ENCODE results near the gene CCT2. TPM values are rescaled to one million over a fixed set of nuclear protein-coding genes. Genes with fewer than 3 reads are reported as not detected.
A peak's percentile ranks its signal among the peaks of the same experiment; 100 is the strongest.

Gene CCT2
- 490 and 511 TPM in 2 replicates for total RNA-seq

- H3K27me3 Mint-ChIP-seq = no peaks in the 10 kb centered on the region
- peaks cover 36% of the 10 kb centered on the region for H3K36me3 Mint-ChIP-seq (ENCODE audit: low read depth)
- intact Hi-C loops (cut with micrococcal nuclease) = loop anchor here (1.0 to 5.0 kb wide), 7 partner anchors 115 to 778 kb away; partner anchors contain the start of genes CNOT2, FRS2, MDM2 and RAB3IP
- no peaks in the 10 kb centered on the region for H3K9me3 Mint-ChIP-seq
- peaks cover 14% of the 10 kb centered on the region for H3K4me1 Mint-ChIP-seq
- peak; percentile 99 for DNase-seq
- H3K27ac Mint-ChIP-seq = peak within 1 kb of the TSS; percentile 99
- peak within 1 kb of the TSS; percentile 99 for H3K4me3 Mint-ChIP-seq
Measured at GRCh38 chr12:69585189-69586062, at the start of gene CCT2. CCT2 (plus strand) TSS chr12:69585459; CDS start chr12:69585522, 63 bp downstream.

GRCh38 chr12:69540987-69541386 lies 44.3 kb upstream of the CCT2 start:
- intact Hi-C loops (cut with micrococcal nuclease) = no loop called here
- H3K27ac Mint-ChIP-seq = no peak overlapping the region

GRCh38 chr12:69544087-69544486 lies 41.2 kb upstream of the CCT2 start:
- no peak for DNase-seq
- no peak overlapping the region for H3K4me3 Mint-ChIP-seq
- H3K9me3 Mint-ChIP-seq = peaks cover 13% of the 10 kb centered on the region
- intact Hi-C loops (cut with micrococcal nuclease) = no loop called here
- no peak overlapping the region for H3K27ac Mint-ChIP-seq
- peaks cover 21% of the 10 kb centered on the region for H3K36me3 Mint-ChIP-seq (ENCODE audit: low read depth)
- H3K4me1 Mint-ChIP-seq = peaks cover 7% of the 10 kb centered on the region
- H3K27me3 Mint-ChIP-seq = no peaks in the 10 kb centered on the region

More at GRCh38 chr12:69540987-69541386, 44.3 kb upstream of the CCT2 start:
- no peaks in the 10 kb centered on the region for H3K27me3 Mint-ChIP-seq
- DNase-seq = no peak
- H3K9me3 Mint-ChIP-seq = peaks cover 13% of the 10 kb centered on the region
- peaks cover 5% of the 10 kb centered on the region for H3K4me1 Mint-ChIP-seq
- H3K36me3 Mint-ChIP-seq (ENCODE audit: low read depth) = peaks cover 25% of the 10 kb centered on the region
- H3K4me3 Mint-ChIP-seq = no peak overlapping the region

- Mint-ChIP-seq H3K4me3 (no peak overlapping the region), H3K27ac (no peak overlapping the region), H3K27me3 (no peaks in the 10 kb centered on the region), H3K36me3 (ENCODE audit: low read depth) (peaks cover 21% of the 10 kb centered on the region), H3K4me1 (peaks cover 7% of the 10 kb centered on the region), H3K9me3 (peaks cover 13% of the 10 kb centered on the region)
- intact Hi-C loops (cut with micrococcal nuclease) = no loop called here
- no peak for DNase-seq
Measured at GRCh38 chr12:69545081-69545480, 40.2 kb upstream of the CCT2 start.

GRCh38 chr12:69546693-69547438 lies 38.4 kb upstream of the CCT2 start:
- H3K27ac Mint-ChIP-seq = no peak overlapping the region
- intact Hi-C loops (cut with micrococcal nuclease) = no loop called here
- H3K36me3 Mint-ChIP-seq (ENCODE audit: low read depth) = peaks cover 16% of the 10 kb centered on the region
- peaks cover 13% of the 10 kb centered on the region for H3K9me3 Mint-ChIP-seq
- no peak overlapping the region for H3K4me3 Mint-ChIP-seq
- H3K27me3 Mint-ChIP-seq = no peaks in the 10 kb centered on the region
- peaks cover 7% of the 10 kb centered on the region for H3K4me1 Mint-ChIP-seq
- DNase-seq = no peak

GRCh38 chr12:69548687-69549086 lies 36.6 kb upstream of the CCT2 start:
- no peak overlapping the region for H3K27ac Mint-ChIP-seq
- H3K27me3 Mint-ChIP-seq = no peaks in the 10 kb centered on the region
- peaks cover 7% of the 10 kb centered on the region for H3K4me1 Mint-ChIP-seq
- DNase-seq = no peak
- peaks cover 8% of the 10 kb centered on the region for H3K9me3 Mint-ChIP-seq
- intact Hi-C loops (cut with micrococcal nuclease) = no loop called here
- peaks cover 10% of the 10 kb centered on the region for H3K36me3 Mint-ChIP-seq (ENCODE audit: low read depth)
- H3K4me3 Mint-ChIP-seq = no peak overlapping the region

- H3K4me1 Mint-ChIP-seq = peaks cover 7% of the 10 kb centered on the region
- H3K4me3 Mint-ChIP-seq = no peak overlapping the region
- no peaks in the 10 kb centered on the region for H3K9me3 Mint-ChIP-seq
- H3K27me3 Mint-ChIP-seq = no peaks in the 10 kb centered on the region
- DNase-seq = no peak
- H3K27ac Mint-ChIP-seq = no peak overlapping the region
- peaks cover 3% of the 10 kb centered on the region for H3K36me3 Mint-ChIP-seq (ENCODE audit: low read depth)
- intact Hi-C loops (cut with micrococcal nuclease) = no loop called here
Measured at GRCh38 chr12:69550569-69551350, 34.5 kb upstream of the CCT2 start.

GRCh38 chr12:69553628-69554248 lies 31.5 kb upstream of the CCT2 start:
- Mint-ChIP-seq H3K4me1 (no peaks in the 10 kb centered on the region), H3K27ac (no peak overlapping the region), H3K36me3 (ENCODE audit: low read depth) (peaks cover 2% of the 10 kb centered on the region), H3K4me3 (no peak overlapping the region), H3K27me3 (no peaks in the 10 kb centered on the region), H3K9me3 (no peaks in the 10 kb centered on the region)
- no peak for DNase-seq
- intact Hi-C loops (cut with micrococcal nuclease) = no loop called here

GRCh38 chr12:69555461-69555860 lies 29.8 kb upstream of the CCT2 start:
- intact Hi-C loops (cut with micrococcal nuclease) = no loop called here
- H3K36me3 Mint-ChIP-seq (ENCODE audit: low read depth) = no peaks in the 10 kb centered on the region
- H3K27ac Mint-ChIP-seq = no peak overlapping the region
- no peaks in the 10 kb centered on the region for H3K4me1 Mint-ChIP-seq
- no peaks in the 10 kb centered on the region for H3K27me3 Mint-ChIP-seq
- DNase-seq = no peak
- no peaks in the 10 kb centered on the region for H3K9me3 Mint-ChIP-seq
- no peak overlapping the region for H3K4me3 Mint-ChIP-seq

- intact Hi-C loops (cut with micrococcal nuclease) = no loop called here
- Mint-ChIP-seq H3K27me3 (no peaks in the 10 kb centered on the region), H3K4me1 (no peaks in the 10 kb centered on the region), H3K9me3 (no peaks in the 10 kb centered on the region), H3K27ac (no peak overlapping the region), H3K36me3 (ENCODE audit: low read depth) (no peaks in the 10 kb centered on the region), H3K4me3 (no peak overlapping the region)
- DNase-seq = no peak
Measured at GRCh38 chr12:69556383-69556782, 28.9 kb upstream of the CCT2 start.

- H3K27me3 Mint-ChIP-seq = no peaks in the 10 kb centered on the region
- H3K4me1 Mint-ChIP-seq = peaks cover 4% of the 10 kb centered on the region
- H3K4me3 Mint-ChIP-seq = no peak overlapping the region
- peaks cover 6% of the 10 kb centered on the region for H3K36me3 Mint-ChIP-seq (ENCODE audit: low read depth)
- intact Hi-C loops (cut with micrococcal nuclease) = no loop called here
- DNase-seq = no peak
- no peak overlapping the region for H3K27ac Mint-ChIP-seq
- no peaks in the 10 kb centered on the region for H3K9me3 Mint-ChIP-seq
Measured at GRCh38 chr12:69563166-69563762, 22.0 kb upstream of the CCT2 start.

GRCh38 chr12:69566603-69567002 lies 18.7 kb upstream of the CCT2 start:
- H3K36me3 Mint-ChIP-seq (ENCODE audit: low read depth) = peaks cover 18% of the 10 kb centered on the region
- intact Hi-C loops (cut with micrococcal nuclease) = no loop called here
- no peaks in the 10 kb centered on the region for H3K9me3 Mint-ChIP-seq
- peaks cover 9% of the 10 kb centered on the region for H3K4me1 Mint-ChIP-seq
- no peaks in the 10 kb centered on the region for H3K27me3 Mint-ChIP-seq
- H3K27ac Mint-ChIP-seq = no peak overlapping the region
- no peak overlapping the region for H3K4me3 Mint-ChIP-seq
- no peak for DNase-seq

GRCh38 chr12:69569236-69569635 lies 16.0 kb upstream of the CCT2 start:
- intact Hi-C loops (cut with micrococcal nuclease) = no loop called here
- Mint-ChIP-seq H3K27ac (no peak overlapping the region), H3K36me3 (ENCODE audit: low read depth) (peaks cover 29% of the 10 kb centered on the region), H3K4me3 (no peak overlapping the region), H3K4me1 (peaks cover 12% of the 10 kb centered on the region), H3K9me3 (no peaks in the 10 kb centered on the region), H3K27me3 (no peaks in the 10 kb centered on the region)
- no peak for DNase-seq
